Measurements from ENCODE around the gene ADGRG2.

GRCh38 chrX:19110642-19111041 lies 11.6 kb downstream of the ADGRG2 start:
- no peak for TF ChIP-seq CTCF (IDR thresholded peaks at IDR 0.05; ENCODE audit: poor library complexity, severe bottlenecking)
- no peak for TF ChIP-seq REST (IDR thresholded peaks at IDR 0.05; ENCODE audit: borderline replicate concordance)
